Raji (cell line): ENCODE results near the gene ODAD2.

Source experiments
- POLR2A ChIP-seq: IDR thresholded peaks from 2 replicates; pipeline ENCODE4 v1.6.1; 2011; ENCODE audit warnings: low read depth, low read length, control low read depth; ENCODE audit not compliant: insufficient read depth

The ODAD2 gene

GRCh38 chr10:27998954-27999275 is at the start of gene ODAD2:
Gene ODAD2, minus strand, starts transcription at chr10:27999079. Its CDS starts 3,937 bp downstream, at chr10:27995142.
- TF ChIP-seq POLR2A: no peak

- no peak for TF ChIP-seq POLR2A
Observed at GRCh38 chr10:28047061-28047460, 48.2 kb upstream of the ODAD2 start.

- TF ChIP-seq POLR2A: no peak
Observed at GRCh38 chr10:28046579-28046978, 47.7 kb upstream of the ODAD2 start.

GRCh38 chr10:28043941-28044340 is 45.1 kb upstream of the ODAD2 start:
- no peak for TF ChIP-seq POLR2A

- no peak for TF ChIP-seq POLR2A
Observed at GRCh38 chr10:28036587-28036986, 37.7 kb upstream of the ODAD2 start.

- TF ChIP-seq POLR2A: no peak
Observed at GRCh38 chr10:28020993-28021982, 22.4 kb upstream of the ODAD2 start.

GRCh38 chr10:28020080-28020860 is 21.4 kb upstream of the ODAD2 start:
- no peak for TF ChIP-seq POLR2A

GRCh38 chr10:28014651-28015050 is 15.8 kb upstream of the ODAD2 start:
- no peak for TF ChIP-seq POLR2A

GRCh38 chr10:28012990-28013515 is 14.2 kb upstream of the ODAD2 start:
- no peak for TF ChIP-seq POLR2A

GRCh38 chr10:28010821-28011220 is 11.9 kb upstream of the ODAD2 start:
- no peak for TF ChIP-seq POLR2A

GRCh38 chr10:28008054-28008453 is 9.2 kb upstream of the ODAD2 start:
- TF ChIP-seq POLR2A: no peak

GRCh38 chr10:28001353-28001752 is 2.5 kb upstream of the ODAD2 start:
- no peak for TF ChIP-seq POLR2A

- TF ChIP-seq POLR2A: no peak
Observed at GRCh38 chr10:27998178-27998953, 513 bp downstream of the ODAD2 start.

GRCh38 chr10:27997865-27998177 is 1.1 kb downstream of the ODAD2 start:
- no peak for TF ChIP-seq POLR2A

- TF ChIP-seq POLR2A: no peak
Observed at GRCh38 chr10:27995311-27995710, 3.6 kb downstream of the ODAD2 start.
